GM15510 (cell line): ENCODE results near the gene FMNL2.

ENCODE experiments used
- POLR2A ChIP-seq: IDR thresholded peaks from 3 replicates; pipeline ENCODE4 v1.6.1; 2011; ENCODE audit warnings: borderline replicate concordance; ENCODE audit not compliant: insufficient read length; ENCODE audit errors: extremely low read depth

The FMNL2 gene

DNA sequence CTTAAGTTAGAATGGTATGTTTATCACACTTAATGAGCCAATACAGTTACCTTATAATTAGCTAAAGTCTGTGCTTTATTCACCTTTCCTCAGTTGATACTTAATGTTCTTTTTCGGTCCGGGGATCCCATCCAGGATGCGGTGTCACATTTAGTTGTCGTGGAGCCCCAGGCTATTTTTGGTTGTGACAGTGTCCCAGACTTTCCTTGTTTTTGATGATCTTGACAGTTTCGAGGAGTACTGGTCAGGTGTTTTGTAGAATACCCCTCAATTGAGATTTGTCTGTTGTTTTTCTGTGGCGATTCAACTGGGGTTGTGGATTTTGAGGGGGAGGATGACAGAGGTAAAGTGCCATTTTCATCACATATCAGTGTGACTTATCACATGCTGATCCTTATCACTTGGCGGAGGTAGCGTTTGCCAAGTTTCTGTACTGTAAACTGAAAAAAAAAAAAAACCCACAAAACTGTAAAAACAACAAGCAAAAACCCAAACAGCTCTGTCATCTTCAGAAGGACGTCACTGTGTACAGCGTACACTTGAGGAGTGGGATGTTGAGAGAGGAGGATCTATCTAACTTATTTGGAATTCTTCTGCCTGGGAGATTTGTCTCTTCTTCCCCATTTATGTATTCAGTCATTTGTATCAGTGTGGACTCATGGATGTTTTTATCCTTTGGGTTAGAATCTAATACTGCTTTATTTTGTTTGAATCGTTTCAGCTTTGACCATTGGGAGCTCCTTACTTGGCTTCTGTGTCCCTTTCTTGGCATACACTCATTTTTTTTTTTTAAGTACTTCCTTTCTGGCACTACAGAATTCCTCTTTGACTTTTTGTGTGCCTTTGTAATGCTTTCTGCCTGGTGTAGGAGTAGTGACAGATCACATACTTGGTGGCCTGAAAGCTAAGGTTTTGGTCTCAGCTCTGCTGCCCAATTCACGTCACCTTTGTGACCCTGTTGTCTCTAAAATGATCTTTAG lies 68.1 kb downstream of the FMNL2 start:
- no peak for TF ChIP-seq POLR2A

DNA sequence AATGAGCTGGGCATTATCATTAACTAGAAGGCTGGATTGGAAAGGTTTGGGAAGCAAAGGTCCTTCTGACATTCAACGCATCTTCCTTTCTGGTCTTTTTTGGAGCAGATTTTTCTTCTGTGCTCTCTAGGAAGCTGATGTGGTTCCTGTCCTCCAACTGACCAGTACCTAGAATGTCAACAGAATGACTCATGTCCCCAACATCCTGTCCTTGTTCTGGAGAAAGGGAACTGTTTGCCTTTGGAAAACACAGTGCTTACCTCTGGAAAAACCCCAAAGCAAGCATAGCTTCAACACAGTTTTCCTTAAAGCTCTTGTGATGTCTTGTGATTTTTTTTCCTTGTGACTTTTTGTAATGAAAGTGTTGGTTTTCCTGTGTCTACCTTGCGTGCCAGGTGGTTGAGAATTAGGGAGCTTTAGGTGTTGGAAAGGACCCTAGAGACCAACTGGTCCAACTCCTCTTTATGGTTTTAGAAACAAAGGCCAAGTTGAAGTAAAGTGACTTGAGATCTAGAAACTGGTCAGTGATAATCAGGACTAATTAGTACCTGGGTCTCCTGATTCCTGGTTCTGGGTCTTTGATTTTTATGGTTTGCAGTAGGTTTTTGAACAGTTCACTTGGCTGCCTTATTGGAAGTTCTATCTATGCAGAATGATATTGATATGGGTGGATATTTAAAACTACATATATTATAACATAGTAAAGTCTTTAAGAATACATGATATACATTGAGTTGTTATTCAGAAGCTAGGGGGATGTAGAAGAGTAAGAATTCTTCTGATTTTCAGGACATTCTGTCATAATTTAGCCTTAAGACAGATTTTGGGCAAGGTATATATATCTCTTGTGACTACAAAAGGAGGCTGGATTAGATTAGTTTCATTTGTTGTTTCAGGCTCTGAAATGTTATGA lies 70.5 kb downstream of the FMNL2 start:
- TF ChIP-seq POLR2A = no peak

DNA sequence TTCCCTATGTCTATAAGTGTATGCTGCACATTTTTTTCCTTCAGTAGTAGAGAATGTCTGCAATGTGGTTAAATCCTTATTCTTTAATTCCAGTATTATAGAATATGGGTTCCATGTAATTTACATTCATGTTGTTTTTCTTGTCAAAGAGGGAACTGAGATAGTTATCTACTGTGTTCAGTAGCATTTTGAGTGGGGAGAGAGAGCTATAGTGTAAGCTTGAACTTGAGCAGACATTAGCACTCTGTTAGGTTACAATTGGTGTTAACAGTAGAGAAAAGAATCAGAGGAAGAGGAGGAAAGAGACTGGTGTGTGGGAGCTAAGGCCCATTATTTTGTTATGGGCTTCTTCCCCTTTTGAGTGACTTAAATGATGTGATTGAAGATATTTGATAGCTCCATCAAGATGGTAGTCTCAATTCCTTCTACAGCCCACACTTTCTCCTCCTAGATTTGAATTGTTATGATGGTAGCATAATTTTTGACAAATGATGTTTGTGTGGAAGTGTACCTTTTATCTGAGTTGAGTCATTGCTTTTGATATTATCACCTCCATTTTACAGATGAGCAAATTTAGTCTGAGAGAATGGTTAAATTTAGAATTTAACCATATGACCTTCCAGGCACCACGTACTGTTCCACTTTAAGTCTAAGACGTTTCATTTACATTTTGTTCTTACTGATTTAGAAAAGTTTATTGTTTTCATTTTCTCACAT lies 71.3 kb downstream of the FMNL2 start:
- no peak for TF ChIP-seq POLR2A

DNA sequence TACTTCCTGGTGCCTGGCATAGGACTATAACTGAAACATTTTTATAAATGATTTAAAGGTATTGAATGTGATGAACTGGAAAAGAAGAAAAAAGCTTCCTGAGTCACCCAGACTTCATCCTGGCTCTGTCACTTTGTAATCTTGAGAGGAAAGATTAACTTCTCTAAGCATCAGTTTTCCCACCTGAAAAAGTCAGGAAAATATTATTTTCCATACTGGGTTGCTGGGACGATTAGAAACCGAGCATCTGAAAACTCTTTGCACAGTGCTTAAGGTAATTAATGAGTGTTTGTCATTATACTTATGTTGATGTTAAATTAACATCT lies 71.8 kb downstream of the FMNL2 start:
- no peak for TF ChIP-seq POLR2A

DNA sequence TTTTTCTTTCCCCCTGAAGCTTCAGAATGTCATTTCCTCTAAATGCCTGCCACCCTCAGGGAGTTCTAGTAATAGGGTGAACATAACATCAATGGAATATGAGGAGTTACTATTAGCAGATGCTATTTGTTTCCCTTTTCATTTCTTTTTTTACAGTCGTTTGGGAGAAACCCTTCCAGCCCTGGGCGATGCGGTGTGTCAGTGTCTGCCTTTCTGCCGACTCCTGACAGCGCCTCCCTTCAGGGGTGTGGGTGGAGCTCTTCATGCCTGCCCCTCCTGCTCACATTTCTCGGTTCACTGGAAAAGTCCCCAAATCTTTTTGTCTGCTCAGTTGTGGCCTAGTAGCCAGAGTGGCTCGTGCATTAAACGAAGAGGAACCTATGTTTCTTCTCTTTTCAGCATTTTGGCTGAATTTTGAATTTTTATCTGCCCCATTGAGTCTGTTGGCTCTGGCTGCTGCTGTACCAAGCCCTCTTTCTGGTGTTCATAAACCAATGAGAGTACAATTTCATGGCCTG lies 72.3 kb downstream of the FMNL2 start:
- peak; percentile 29 for TF ChIP-seq POLR2A

DNA sequence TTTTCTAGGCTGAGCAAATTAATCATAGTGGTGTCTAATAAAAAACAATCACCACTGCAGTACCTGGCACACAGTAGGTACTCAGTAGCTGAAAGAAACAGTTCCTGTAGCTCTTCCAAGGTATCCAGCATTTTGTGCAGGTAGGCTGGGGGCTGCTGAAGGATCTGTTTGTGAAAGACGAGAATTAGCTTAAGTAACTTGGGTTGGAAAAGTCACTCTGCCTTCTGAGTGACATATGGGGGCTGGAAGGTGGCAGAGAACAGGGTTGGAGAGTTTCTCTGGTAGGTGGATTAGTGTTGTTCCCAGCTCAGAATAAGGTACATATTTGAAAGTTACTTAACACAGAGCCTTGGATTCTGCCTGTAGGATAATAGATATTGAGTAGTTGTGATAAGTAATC lies 72.8 kb downstream of the FMNL2 start:
- TF ChIP-seq POLR2A = no peak

DNA sequence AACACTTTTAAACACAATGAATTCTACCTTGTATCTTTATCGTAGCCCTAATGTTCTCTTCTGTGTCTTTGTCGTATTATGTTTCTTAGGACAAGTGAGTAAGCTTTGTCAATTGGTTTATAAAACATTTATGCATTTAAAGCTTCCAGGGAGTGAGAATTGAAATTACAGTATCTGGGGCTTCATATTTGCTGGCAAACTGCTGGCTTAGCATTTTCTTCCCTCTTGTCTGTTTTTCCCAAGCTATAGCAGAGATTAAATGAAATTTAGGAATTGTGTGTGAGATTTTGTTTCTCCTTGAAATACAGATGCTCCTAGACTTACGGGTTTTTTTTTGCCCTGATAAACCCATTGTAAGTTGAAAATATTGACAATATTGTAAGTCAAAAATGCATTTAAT lies 73.3 kb downstream of the FMNL2 start:
- TF ChIP-seq POLR2A = no peak

DNA sequence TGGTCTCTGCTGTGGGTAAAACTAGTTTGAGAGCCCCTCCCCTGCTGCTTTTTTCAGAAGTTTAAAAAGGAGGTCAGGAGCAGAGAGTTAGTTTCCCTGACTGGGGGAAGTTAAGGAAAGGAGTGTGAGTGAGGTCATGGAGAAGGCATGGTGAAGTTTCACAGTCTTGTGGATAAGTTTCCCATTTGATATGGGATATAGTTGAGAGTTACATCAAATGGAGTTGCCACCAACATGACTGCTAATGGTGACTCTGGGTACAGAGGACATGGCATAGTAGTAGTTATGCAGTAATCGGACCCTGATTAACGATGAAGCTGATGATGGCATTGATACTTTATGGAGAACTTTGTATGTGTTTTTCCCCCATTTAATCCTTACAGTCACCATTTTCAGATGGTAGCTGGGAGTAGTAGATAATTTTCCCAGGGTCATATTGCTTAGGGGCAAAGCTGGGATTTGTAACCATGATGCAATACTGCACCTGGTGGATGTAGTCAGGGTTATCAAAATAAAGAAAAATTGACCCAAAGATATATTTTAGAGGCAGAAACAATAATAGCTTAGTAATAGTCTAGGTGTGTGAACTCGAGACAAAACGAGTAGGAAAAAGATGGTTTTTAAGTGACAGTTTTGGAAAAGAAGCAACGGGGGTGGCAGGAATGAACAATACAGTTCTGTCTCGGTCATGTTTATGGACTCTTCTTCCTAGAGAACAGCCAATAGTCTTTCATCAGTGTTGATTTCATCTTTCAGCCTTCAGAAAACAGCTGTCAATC lies 74.6 kb downstream of the FMNL2 start:
- TF ChIP-seq POLR2A = no peak

DNA sequence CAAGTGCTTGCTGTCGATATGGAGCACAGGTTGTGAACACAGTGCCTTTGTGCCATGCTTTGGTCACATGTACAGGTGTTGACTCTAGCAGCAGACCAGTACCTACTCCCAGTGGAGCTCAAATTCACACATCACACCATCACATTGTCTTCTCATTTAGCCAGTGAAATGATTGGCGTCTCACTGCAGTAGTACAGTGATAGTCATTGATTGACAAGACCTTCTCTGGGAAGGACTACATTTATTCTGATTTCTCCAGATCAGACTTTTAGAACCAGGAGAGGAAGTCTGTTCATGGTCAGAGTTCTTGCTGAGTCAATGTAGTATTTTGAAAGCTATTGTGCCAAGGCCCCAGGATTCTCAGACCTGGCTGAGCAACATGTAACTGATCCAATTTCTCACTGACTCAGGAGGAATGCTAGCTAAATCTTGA lies 75.2 kb downstream of the FMNL2 start:
- TF ChIP-seq POLR2A = no peak

DNA sequence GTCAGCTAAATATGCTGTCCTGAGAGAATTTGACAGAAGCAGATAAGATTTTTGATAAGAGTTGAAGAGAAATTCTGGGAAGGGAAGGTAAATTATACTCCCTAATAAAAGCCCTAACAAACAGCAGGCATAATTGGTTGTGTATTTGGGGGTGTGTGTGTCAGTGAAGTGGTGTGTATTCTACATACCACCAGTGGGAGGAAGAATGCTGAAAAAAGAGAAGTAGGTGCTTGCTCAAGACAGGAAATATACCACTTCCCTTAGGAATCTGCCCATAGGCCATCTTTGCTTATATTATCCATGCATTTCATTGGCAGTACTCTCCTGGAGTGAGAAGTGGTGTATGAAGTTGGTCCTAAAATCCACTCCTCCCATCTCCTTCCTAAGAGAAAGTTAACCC lies 76.2 kb downstream of the FMNL2 start:
- TF ChIP-seq POLR2A = no peak

DNA sequence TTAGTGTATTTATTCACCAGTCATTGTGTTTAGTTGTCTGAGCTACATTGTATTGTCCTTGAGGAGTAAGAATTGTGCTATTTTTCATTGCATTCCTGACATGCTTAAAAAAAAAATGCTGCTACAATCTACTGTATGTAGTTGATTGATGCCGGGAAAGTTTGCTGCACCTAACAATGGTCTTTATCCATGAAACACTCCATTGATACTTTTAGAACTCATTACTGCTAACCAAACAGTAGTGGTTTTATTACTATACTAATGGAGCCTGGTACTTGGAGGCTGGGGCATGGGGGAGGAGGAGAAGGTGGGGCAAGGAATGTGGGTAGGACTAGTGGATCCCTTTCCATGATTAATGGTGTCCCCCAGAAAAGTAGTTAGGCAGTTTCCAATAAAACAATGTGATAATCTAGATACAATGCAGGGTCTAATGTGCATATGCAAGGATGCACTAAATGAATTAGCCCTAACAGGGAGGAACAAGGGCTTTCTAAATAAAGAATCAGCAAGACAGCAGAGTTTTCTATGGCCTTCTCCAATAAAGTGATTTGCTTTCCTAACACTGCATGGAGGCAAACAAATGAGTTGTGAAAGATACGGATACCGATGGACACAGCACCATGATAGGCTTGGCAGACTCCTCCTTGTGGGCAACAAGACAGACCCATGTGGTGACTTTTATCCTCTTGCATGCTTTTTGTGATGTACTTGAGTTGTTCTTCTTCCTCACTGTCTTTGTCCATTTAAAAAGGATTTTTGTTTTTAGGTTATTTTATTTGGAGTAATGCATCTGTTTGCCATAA lies 78.5 kb downstream of the FMNL2 start:
- TF ChIP-seq POLR2A = no peak

DNA sequence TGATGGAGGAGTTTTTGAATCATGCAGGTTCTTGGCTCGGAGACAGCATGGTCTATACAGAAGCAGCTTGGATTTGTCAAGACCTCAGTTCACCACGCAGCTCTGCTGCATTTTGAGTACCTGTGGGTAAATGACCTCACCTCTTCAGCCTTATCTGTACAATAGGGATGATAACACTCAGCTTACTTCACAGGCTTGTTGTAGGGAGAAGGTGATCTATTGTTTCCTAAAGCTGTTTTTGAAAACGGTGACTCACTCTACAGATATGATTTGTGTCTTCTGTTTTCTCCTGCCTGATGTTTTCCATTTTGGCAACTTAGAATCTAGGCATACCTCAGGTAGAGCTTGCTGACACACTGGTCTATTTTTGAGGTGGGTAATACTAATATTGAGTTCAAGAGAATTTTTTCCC lies 80.3 kb downstream of the FMNL2 start:
- no peak for TF ChIP-seq POLR2A

DNA sequence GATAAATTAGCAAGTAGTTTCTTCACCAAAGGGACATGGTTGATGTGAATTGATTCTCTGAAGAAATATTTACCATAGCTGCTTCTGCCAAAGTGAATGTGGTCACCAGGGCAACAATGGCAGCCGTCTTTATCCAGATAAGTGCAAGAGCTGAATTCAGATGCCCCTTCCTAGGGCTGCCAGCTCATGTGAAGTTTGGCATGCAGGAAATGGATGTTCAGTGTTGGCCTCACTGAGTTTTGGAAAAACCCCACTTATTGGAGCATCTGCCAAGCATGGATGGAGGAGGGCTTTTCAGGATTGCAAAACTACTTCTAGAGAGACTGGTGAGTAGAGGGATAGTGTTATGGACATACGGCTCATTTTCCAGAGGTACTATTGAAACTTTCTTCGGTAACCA lies 80.8 kb downstream of the FMNL2 start:
- TF ChIP-seq POLR2A = no peak
